ENCODE results near the gene MRPS10.

GRCh38 chr6:42162384-42162783 lies 55.3 kb downstream of the MRPS10 start:
- TF ChIP-seq POLR2A (IDR thresholded peaks at IDR 0.05; ENCODE audit: low read depth, low read length) (no peak), CTCF (IDR thresholded peaks at IDR 0.05; ENCODE audit: extremely low read depth in 1 of 2, insufficient read depth in 1 of 2, low read depth in 1 of 2, low read length in 2 of 2) (no peak), FOS (IDR thresholded peaks at IDR 0.05; ENCODE audit: borderline replicate concordance, insufficient read depth, low read length) (no peak), EZH2 (IDR thresholded peaks at IDR 0.05; ENCODE audit: borderline replicate concordance, low read depth, low read length, severe bottlenecking) (no peak), POLR2AphosphoS5 (IDR thresholded peaks at IDR 0.05; ENCODE audit: insufficient read depth, low read depth, low read length) (no peak), MYC (IDR thresholded peaks at IDR 0.05; ENCODE audit: low read depth, low read length) (no peak), MAX (IDR thresholded peaks at IDR 0.05; ENCODE audit: insufficient read depth, insufficient read length) (no peak), GATA2 (IDR thresholded peaks at IDR 0.05; ENCODE audit: insufficient read depth, insufficient read length, low read depth, low read length) (no peak), JUN (IDR thresholded peaks at IDR 0.05; ENCODE audit: borderline replicate concordance, insufficient read depth, insufficient read length, low read depth) (no peak)
